ENCODE results near the gene LHFPL3.

Gene LHFPL3

DNA sequence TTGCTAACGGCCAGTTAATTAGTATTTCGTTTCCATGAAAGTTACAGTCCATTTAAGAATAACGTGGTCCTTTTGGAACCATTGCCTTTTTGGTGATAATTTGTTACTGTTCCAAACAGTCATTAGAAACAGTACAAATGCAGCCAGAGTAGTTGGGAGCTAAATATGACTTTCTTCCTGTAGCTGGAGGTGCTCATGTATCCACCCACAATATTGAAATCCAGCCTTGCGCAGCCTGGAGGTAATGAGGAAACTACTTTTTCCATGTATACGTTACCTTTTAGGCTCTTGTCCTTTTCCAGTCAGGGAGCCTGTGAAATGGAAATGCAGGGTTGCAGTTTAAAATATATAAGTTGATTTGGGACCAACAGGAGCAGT, 43.6 kb downstream of the LHFPL3 start:
- no peak for DNase-seq

- no peak for DNase-seq
Observed at GRCh38 chr7:104382616-104383015, 54.2 kb downstream of the LHFPL3 start.

- DNase-seq, result no peak
Observed at GRCh38 chr7:104386943-104387342, 58.5 kb downstream of the LHFPL3 start.

DNA sequence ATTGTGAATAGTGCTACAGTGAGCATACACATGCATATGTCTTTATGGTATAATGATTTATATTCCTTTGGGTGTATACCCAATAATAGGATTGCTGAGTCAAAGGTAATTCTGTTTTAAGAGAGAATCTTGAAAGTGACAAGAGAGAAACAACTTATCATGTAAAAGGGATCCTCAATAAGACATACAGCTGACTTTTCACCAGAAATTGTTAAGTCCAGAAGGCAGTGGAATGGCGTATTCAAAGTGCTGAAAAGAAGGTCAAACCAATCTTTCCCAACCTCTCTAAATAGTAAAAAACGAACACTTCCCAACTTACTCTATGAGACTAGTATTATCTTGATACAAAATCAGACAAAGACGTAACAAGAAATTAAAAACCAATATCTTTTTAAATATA, 59.8 kb downstream of the LHFPL3 start:
- no peak for DNase-seq

DNA sequence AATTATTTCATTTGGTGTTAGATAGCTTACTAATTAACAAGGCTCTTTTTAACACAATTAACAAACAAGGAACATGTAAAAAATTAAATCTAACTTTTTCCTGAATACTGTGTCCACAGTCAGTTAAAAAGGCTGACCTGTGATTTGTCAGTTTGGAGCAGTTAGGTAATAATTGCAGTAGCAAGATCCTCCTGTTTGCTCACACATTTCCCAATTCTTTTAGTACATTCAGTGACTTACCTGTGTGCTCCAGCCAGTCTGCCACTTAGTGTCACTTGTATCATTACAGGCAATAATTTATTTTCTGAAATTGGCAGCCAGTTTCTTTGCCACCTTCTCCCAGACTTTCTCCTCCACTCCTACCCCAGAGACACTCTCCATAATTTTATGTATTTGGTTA, 66.8 kb downstream of the LHFPL3 start:
- no peak for DNase-seq

DNA sequence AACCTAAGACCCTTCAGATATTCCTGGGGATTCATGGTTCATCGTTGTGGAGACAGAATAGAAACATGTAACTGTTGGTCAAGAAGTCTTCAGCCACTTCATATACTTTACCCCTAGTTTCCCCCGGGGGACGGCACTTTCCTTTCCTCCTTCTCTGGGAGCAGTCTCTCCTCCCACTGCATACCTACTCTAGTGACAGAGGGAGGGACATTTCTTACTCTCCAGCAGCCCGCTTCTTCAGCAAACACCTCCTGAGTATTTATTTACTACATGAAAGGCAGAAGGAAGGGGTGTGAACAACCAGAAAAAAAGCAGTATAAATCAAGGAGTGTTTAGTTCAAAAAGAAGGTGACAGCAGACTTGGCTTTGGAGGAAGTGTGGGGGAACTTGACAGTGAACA, 69.0 kb downstream of the LHFPL3 start:
- no peak for DNase-seq

GRCh38 chr7:104408371-104408770, 80.0 kb downstream of the LHFPL3 start:
- DNase-seq, result no peak

GRCh38 chr7:104410742-104411141, 82.3 kb downstream of the LHFPL3 start:
- no peak for DNase-seq

DNA sequence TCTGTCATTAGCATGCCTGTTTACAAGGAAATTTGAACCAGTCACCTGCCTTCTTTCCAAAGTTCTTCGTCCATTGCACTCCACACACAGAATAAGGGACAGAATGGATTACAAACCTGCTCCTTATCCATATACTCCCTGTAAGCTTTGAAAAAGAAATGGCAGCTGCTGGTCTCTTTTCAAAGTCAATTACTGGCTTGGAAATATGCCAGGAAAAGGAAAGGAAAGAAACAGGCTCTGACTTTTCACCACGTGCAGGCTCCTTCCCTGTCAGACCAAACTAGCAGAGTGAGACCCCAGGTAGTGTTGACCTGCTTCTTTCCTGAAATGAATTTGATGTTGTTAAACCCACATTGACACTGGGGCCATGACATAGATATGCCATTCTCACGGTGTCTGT, 84.5 kb downstream of the LHFPL3 start:
- DNase-seq, result no peak

DNA sequence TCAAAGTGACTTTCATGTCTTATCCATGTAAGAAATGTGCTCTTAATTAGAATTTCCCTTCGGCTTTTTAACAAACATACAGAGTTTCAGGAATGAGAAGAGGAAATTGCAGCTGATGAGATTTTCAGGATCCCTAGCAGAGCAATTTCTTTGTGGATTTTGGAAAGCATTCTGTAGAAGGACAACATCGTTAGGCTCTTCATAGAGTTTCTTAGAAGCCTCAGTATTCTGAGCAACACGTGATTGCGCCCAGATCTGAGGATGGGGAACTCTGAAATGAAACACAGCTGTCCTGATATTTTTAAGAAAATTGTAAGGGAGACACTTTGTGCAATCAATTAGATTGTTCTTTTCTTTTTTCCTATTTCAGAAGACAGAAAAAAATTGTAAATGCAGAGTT, 85.8 kb downstream of the LHFPL3 start:
- no peak for DNase-seq

- DNase-seq, result no peak
Observed at GRCh38 chr7:104415700-104416099, 87.3 kb downstream of the LHFPL3 start.

DNA sequence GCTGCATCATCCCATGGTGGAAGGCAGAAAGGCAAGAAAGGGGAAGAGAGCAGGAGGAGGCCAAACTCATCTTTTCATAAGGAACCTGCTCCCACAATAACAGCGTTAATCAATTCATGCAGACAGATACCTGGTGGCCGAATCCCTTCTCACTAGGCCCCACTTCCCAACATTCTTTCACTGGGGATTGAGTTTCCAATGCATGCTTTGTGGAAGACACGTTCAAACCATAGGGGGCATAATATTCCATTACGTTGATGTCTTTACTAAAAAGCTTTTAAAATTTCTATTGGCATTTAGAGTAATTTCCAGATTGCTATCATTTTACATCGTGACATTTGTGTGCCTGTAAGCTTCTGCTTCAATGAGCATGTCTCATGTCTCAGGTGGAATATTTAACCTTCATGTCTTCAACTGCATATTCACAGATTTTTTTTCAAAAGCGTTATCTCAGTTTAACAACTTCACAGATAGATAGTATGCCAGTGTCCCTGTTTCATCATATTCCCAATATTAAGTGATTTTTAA, 88.5 kb downstream of the LHFPL3 start:
- no peak for DNase-seq

DNA sequence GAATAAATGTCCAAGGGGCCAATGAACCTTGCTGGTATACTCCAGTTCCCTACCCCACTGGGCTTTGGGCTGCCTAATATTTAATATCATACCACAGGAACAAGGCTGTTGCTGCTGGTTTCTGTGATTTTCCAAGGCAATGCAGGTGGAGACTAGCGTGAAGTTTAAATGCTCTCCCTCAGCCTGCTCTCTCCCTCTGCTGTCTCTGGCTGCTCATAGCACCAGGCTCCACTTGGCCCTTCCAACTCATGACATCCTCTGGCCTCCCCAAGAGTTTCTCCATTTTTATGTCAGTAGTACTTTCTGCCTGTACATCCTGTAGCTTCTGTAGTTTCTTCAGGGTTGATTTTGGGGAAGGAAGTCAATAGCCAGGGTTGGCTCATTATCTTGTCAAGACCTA, 103.5 kb downstream of the LHFPL3 start:
- no peak for DNase-seq

DNA sequence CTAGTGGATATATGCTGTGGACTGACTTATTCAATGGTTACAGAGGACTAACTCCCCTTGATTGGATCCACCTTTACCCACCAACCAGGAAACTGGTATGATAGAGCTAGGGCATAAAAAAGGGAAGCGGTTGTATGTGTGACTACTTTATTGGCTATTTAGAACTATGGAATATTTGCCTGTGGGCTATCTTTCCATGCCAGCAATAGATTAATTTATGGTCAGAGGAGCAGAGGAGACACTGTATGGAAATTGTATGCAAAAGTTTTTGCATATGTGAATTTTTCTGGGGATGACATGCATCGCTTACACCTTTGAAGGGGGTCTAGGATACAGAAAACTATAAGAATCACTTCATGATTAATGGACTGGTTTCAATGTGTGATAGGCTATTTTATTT, 105.7 kb downstream of the LHFPL3 start:
- no peak for DNase-seq

DNA sequence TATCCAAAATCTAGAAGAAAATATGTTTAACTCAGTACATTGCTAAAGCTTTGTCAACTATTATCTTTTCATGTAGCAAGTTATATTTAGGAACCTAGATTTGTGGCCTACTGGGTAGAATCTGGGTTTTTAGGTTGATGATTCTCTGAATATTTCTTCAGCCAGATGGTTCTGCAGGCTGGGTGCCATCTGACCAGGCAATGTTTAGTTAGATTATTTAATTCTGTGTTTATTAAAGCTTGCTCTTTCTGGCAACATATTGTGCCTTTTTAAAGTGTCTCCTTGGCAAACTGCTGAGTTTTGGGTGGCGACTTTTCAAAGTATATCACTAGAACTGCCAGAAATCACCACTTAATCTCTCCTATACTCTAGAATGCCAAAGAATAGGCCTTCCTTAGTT, 114.1 kb downstream of the LHFPL3 start:
- no peak for DNase-seq

GRCh38 chr7:104444017-104444416, 115.6 kb downstream of the LHFPL3 start:
- no peak for DNase-seq

DNA sequence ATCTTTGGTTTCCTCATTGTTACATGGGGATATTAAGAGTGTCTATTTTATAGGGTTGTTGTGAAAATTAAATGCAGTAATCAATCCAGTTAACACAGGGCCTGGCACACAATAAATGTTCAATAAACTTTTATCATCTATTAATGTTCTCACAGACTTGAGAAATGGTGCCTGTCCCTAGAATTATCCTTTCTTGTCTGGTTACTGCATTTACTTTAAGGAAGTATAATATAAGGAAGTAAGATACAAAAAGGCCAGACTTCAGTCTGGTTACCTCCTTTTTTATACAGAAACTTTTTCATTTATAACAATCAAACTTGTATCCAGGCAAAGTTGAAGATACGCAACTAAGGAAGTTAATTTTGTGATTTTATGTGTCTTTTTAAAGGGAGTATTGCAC, 117.0 kb downstream of the LHFPL3 start:
- no peak for DNase-seq

GRCh38 chr7:104450861-104451260, 122.5 kb downstream of the LHFPL3 start:
- no peak for DNase-seq

DNA sequence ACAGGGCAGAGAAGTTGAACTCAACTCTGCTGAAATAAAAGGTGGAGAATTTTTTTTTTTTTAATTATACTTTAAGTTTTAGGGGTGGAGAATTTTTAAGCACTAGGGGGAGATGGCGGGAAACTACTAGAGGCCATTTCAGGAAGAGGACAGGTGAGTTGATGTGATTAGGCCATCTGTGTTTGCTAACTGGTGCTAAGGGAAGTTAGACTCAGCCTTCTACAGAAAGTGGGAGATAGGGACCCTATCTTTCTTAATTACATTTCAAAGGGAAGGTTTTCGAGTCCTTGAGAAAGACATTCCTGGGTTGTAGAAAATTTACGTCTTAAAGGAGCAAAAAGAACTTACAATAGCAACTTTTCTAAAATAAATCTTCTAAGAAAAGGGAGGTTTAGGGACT, 124.8 kb downstream of the LHFPL3 start:
- DNase-seq, result no peak

- no peak for DNase-seq
Observed at GRCh38 chr7:104458875-104459274, 130.5 kb downstream of the LHFPL3 start.

DNA sequence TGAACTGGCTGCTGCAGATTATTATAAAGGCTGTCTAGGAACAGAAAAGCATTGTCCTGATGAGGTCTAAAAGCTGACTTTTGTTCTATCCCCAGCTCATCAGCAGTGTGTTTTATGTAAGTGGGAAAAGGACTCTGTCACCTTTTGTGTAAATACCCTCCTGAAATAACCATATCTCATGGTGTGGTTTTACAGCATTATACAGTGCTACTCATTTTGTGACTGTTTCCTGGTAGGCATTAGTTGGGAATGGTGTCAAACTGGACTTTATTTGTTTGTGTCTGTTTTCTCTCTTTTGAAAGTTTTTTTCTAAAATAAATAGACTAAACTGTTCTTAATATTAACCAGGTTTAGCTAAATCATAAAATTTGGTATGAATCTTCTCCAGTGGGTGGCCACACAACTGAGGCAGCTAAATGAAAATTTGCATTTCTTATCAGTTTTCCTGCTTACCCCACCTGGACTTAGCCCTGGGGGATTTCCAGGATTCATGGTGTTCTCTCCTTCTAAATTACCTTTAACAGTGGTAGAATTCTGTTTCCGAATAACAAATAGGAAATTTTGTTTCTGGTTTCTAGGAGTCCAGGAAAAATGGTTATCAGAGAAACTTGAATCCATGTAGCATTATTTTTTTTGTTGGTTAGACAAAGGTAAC, 140.9 kb downstream of the LHFPL3 start:
- DNase-seq, result no peak

- no peak for DNase-seq
Observed at GRCh38 chr7:104480529-104480928, 152.1 kb downstream of the LHFPL3 start.

GRCh38 chr7:104482362-104483037, 154.1 kb downstream of the LHFPL3 start:
- no peak for DNase-seq

- no peak for DNase-seq
Observed at GRCh38 chr7:104486931-104487330, 158.5 kb downstream of the LHFPL3 start.

DNA sequence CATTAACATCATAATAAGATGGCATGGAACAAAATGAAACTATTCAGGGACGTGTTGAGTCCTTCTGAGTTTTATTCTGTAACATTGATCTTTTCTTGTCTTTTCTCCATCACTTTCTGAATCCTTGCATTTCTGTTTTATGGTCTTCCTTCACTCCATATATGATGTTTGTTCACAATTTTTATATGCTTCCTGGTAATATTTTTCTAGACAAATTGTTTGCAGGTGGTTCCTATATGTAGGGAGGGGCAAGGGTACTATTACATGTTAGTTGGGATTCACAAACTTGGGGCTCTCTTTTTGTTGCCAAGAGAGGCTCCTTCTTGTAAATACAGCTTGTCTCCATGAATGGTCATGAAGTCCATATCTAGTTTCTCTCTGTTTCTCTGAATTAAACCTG, 159.2 kb downstream of the LHFPL3 start:
- no peak for DNase-seq

All from activated T-cell treated with anti-CD3 and anti-CD28 coated beads, Interleukin-2, amount 50 U/mL, for 1 hour (primary cell).